ENCODE measurements around the gene THBS2. TPM values are rescaled to one million over a fixed set of nuclear protein-coding genes. Genes with fewer than 3 reads are reported as not detected.
"Not testable (repeated sequence)": the region's sequence is repeated elsewhere in the genome, so short reads cannot be mapped to it uniquely, and the experiment has no call there.

Gene THBS2
- total and polyA plus RNA-seq, 4 experiments from 2014 or later, result 0.09 to 0.14 TPM; not detected in 2

- Mint-ChIP-seq H3K9me3 (peaks cover 0 to 12% (median under 1%) of the 10 kb centered on the region in 8 donors), H3K4me1 (peaks cover 6 to 12% (median 9%) of the 10 kb centered on the region in 4 donors), H3K4me3 (peak overlapping the region in 2 of 8 donors; percentile 3 to 73), H3K27ac (peak overlapping the region in 4 of 7 donors; percentile 30 to 77 (median 42))
- H3K27me3 Mint-ChIP-seq; H3K36me3 Mint-ChIP-seq; H3K27me3 ChIP-seq (ENCODE audit: insufficient read depth, low read length); H3K27ac ChIP-seq (ENCODE audit: low read depth, low read length); CTCF ChIA-PET (ENCODE audit: partially characterized antibody); H3K36me3 ChIP-seq (ENCODE audit: insufficient read depth, low read length); H3K4me1 ChIP-seq (ENCODE audit: insufficient read depth, low read length); DNase-seq; H3K9me3 ChIP-seq (ENCODE audit: control insufficient read depth in 1 of 2, low read length in 2 of 2); H3K4me3 ChIP-seq (ENCODE audit: low read length in 2 of 2): not testable (repeated sequence)
- intact Hi-C loops (cut with micrococcal nuclease), result loop anchor here (5.0 to 10.0 kb wide), 2 partner anchors 1093 to 1370 kb away; partner anchors contain the start of genes FAM120B and PDCD2
- POLR2A ChIA-PET (ENCODE audit: partially characterized antibody), result interaction anchor here (1.2 kb wide), 1 partner anchor 27 kb away, joined by 4 read pairs; no protein-coding TSS in a partner anchor
Observed at GRCh38 chr6:169214789-169215188, 38.9 kb downstream of the THBS2 start.

DNA sequence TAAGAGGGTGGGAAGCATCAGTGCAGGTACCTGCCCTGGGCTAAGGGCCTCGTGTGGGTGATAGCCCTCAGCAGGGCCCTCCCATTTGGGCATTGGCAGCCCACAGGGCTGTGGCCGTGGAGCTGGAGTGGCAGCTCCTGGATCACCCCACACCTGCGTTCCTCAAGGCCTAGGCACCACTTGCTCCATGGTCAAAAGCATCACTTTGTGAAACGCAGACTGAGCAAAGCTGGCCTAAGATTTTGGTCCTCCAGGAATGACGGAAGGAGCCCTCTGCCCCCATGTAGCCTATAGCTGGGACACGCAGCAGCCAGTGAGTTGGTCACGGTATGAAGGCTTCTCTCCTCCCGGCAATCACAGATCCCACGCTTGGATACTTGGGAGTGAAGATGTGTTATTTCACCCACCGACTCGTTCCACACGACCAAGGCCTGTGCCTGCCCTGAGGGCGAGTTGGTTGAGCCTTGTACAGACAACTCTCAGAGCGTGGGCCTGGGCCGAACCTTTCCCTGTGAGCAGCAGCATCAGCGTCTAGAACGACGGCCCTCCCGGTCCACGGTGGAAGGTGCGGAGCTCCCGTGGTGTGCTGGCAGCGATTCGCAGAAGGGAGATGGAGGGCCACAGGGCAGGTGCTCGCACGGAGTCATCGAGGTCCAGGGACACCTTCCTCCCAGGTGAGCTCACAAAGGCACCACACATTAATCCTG is 39.7 kb downstream of the THBS2 start:
- no peak for DNase-seq
- ChIA-PET POLR2A (ENCODE audit: partially characterized antibody) (interaction anchor here (1.2 to 1.5 kb wide), 4 partner anchors 28 to 537 kb away, joined by 4 to 12 read pairs (median 6); partner anchors contain the start of genes C6orf120, DYNLT2, ERMARD and WDR27), CTCF (ENCODE audit: partially characterized antibody) (interaction anchor here (1.2 kb wide), 2 partner anchors 7 to 485 kb away, joined by 3 read pairs; no protein-coding TSS in a partner anchor)
- Histone ChIP-seq H3K27me3 (ENCODE audit: insufficient read depth, low read length) (no peaks in the 10 kb centered on the region), H3K36me3 (ENCODE audit: insufficient read depth, low read length) (no peaks in the 10 kb centered on the region), H3K27ac (ENCODE audit: low read depth, low read length) (no peak overlapping the region), H3K9me3 (ENCODE audit: control insufficient read depth in 1 of 2, low read length in 2 of 2) (no peaks in the 10 kb centered on the region), H3K4me1 (ENCODE audit: insufficient read depth, low read length) (peaks cover 10% of the 10 kb centered on the region), H3K4me3 (ENCODE audit: low read length in 2 of 2) (no peak overlapping the region)
- Mint-ChIP-seq H3K4me1 (peaks cover 6 to 12% (median 9%) of the 10 kb centered on the region in 4 donors), H3K27me3 (no peaks in the 10 kb centered on the region), H3K27ac (peak overlapping the region in 4 of 7 donors; percentile 19 to 62 (median 54)), H3K9me3 (peaks cover 0 to 12% (median under 1%) of the 10 kb centered on the region in 8 donors), H3K36me3 (peaks cover 0 to 3% of the 10 kb centered on the region in 2 donors), H3K4me3 (peak overlapping the region in 1 of 8 donors; percentile 29)
- intact Hi-C loops (cut with micrococcal nuclease), result loop anchor here (2.0 to 10.0 kb wide), 3 partner anchors 441 to 1371 kb away; partner anchors contain the start of genes FAM120B and PDCD2

DNA sequence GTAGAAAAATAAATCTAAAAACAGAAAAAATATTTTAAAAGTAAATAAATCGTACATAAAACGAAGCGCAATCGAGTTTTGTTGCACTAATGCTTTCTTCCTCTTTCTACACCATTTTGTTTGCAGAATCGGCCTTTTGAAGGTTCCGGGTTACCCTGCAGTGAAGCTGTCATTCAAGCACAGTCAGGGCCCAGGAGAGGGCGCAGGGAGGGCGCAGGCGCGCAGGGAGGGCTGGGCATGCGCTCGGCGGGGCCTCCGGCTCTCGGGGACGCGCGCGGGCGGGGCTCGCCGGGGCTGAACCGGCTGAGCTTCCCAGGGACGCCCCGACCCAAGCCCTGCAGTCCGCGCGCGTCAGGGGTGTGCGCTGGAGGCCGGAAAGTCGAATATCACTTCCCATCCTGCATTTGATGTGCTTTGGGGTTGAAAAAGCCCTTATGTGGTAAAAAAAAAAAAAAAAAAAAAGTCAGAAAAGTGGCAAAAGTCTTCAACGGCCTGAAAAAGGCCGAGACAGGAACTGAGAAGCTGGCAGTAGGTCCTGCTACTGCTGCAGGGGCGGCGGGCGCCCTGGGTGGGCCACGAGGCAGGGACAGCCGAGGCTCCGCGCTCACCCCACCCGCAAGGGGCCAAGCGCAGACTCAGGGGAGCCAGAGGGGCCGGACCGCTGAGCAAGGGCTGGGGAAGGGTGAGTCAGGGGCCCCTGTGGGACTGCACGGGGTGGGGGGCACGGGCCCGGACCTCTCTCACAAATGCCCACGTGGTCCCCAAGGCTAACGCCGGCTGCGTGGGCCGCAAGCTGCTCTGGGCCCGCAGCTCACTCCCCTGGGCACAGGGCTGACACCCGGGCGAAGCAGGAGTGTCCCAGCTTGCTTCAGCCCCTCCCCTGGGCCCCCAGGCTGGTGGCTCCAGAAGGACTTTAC is 40.5 kb downstream of the THBS2 start:
- CTCF ChIA-PET (ENCODE audit: partially characterized antibody), result interaction anchor here (0.6 to 1.2 kb wide), 3 partner anchors 8 to 726 kb away, joined by 3 read pairs; no protein-coding TSS in a partner anchor

GRCh38 chr6:169212436-169212835 is 41.2 kb downstream of the THBS2 start:
- H3K27ac Mint-ChIP-seq, result peak overlapping the region in 1 of 7 donors; percentile 2
- ChIA-PET POLR2A (ENCODE audit: partially characterized antibody) (interaction anchor here (0.9 to 1.5 kb wide), 4 partner anchors 489 to 539 kb away, joined by 3 to 12 read pairs (median 6); partner anchors contain the start of genes C6orf120, DYNLT2, ERMARD and WDR27), CTCF (ENCODE audit: partially characterized antibody) (interaction anchor here (1.0 to 1.2 kb wide), 3 partner anchors 9 to 486 kb away, joined by 3 to 4 read pairs (median 3); no protein-coding TSS in a partner anchor)
- H3K36me3 Mint-ChIP-seq, result peaks cover 0 to 3% of the 10 kb centered on the region in 2 donors
- peaks cover 6 to 12% (median 10%) of the 10 kb centered on the region in 4 donors for H3K4me1 Mint-ChIP-seq
- Histone ChIP-seq H3K9me3 (ENCODE audit: control insufficient read depth in 1 of 2, low read length in 2 of 2) (no peaks in the 10 kb centered on the region), H3K27me3 (ENCODE audit: insufficient read depth, low read length) (no peaks in the 10 kb centered on the region), H3K4me1 (ENCODE audit: insufficient read depth, low read length) (peaks cover 10% of the 10 kb centered on the region), H3K27ac (ENCODE audit: low read depth, low read length) (no peak overlapping the region), H3K4me3 (ENCODE audit: low read length in 2 of 2) (no peak overlapping the region), H3K36me3 (ENCODE audit: insufficient read depth, low read length) (no peaks in the 10 kb centered on the region)
- intact Hi-C loops (cut with micrococcal nuclease), result loop anchor here (2.0 to 10.0 kb wide), 3 partner anchors 442 to 1372 kb away; partner anchors contain the start of genes FAM120B and PDCD2
- H3K9me3 Mint-ChIP-seq, result peaks cover 2 to 12% (median 7%) of the 10 kb centered on the region in 8 donors
- peak overlapping the region in 4 of 8 donors; percentile 18 to 77 (median 54) for H3K4me3 Mint-ChIP-seq
- no peaks in the 10 kb centered on the region for H3K27me3 Mint-ChIP-seq
- DNase-seq, result peak in 2 of 5 donors; percentile 1 to 4

More for the DNA sequence above, 40.5 kb downstream of the THBS2 start:
- POLR2A ChIA-PET (ENCODE audit: partially characterized antibody), result interaction anchor here (0.9 to 1.5 kb wide), 4 partner anchors 488 to 538 kb away, joined by 3 to 12 read pairs (median 6); partner anchors contain the start of genes C6orf120, DYNLT2, ERMARD and WDR27
- Mint-ChIP-seq H3K36me3 (peaks cover 0 to 3% of the 10 kb centered on the region in 2 donors), H3K4me1 (peaks cover 6 to 12% (median 8%) of the 10 kb centered on the region in 4 donors), H3K4me3 (peak overlapping the region; percentile 44 to 84 (median 70)), H3K9me3 (peaks cover 0 to 9% (median 3%) of the 10 kb centered on the region in 8 donors), H3K27ac (peak overlapping the region in 6 of 7 donors; percentile 65 to 95 (median 86)), H3K27me3 (no peaks in the 10 kb centered on the region)
- intact Hi-C loops (cut with micrococcal nuclease), result loop anchor here (2.0 to 10.0 kb wide), 3 partner anchors 442 to 1372 kb away; partner anchors contain the start of genes FAM120B and PDCD2
- peak overlapping the region in 1 of 2 donors; percentile 36 for H3K4me3 ChIP-seq (ENCODE audit: low read length in 2 of 2)
- H3K27me3 ChIP-seq (ENCODE audit: insufficient read depth, low read length), result no peaks in the 10 kb centered on the region
- H3K9me3 ChIP-seq (ENCODE audit: control insufficient read depth in 1 of 2, low read length in 2 of 2), result no peaks in the 10 kb centered on the region
- no peaks in the 10 kb centered on the region for H3K36me3 ChIP-seq (ENCODE audit: insufficient read depth, low read length)
- DNase-seq, result peak; percentile 82 to 94 (median 93)
- peak overlapping the region; percentile 32 for H3K27ac ChIP-seq (ENCODE audit: low read depth, low read length)
- H3K4me1 ChIP-seq (ENCODE audit: insufficient read depth, low read length), result peaks cover 10% of the 10 kb centered on the region

GRCh38 chr6:169211881-169212280 is 41.8 kb downstream of the THBS2 start:
- H3K4me3 Mint-ChIP-seq, result peak overlapping the region in 7 of 8 donors; percentile 5 to 85 (median 60)
- no peaks in the 10 kb centered on the region for H3K27me3 ChIP-seq (ENCODE audit: insufficient read depth, low read length)
- peaks cover 10% of the 10 kb centered on the region for H3K4me1 ChIP-seq (ENCODE audit: insufficient read depth, low read length)
- no peak overlapping the region for H3K27ac ChIP-seq (ENCODE audit: low read depth, low read length)
- DNase-seq, result no peak
- H3K9me3 Mint-ChIP-seq, result peaks cover 2 to 16% (median 10%) of the 10 kb centered on the region in 8 donors
- no peaks in the 10 kb centered on the region for H3K36me3 ChIP-seq (ENCODE audit: insufficient read depth, low read length)
- intact Hi-C loops (cut with micrococcal nuclease), result loop anchor here (2.0 to 10.0 kb wide), 3 partner anchors 443 to 1373 kb away; partner anchors contain the start of genes FAM120B and PDCD2
- ChIA-PET POLR2A (ENCODE audit: partially characterized antibody) (no interaction called here), CTCF (ENCODE audit: partially characterized antibody) (interaction anchor here (1.0 kb wide), 1 partner anchor 9 kb away, joined by 4 read pairs; no protein-coding TSS in a partner anchor)
- peaks cover 6 to 12% (median 10%) of the 10 kb centered on the region in 4 donors for H3K4me1 Mint-ChIP-seq
- no peaks in the 10 kb centered on the region for H3K9me3 ChIP-seq (ENCODE audit: control insufficient read depth in 1 of 2, low read length in 2 of 2)
- H3K4me3 ChIP-seq (ENCODE audit: low read length in 2 of 2), result no peak overlapping the region
- peak overlapping the region in 6 of 7 donors; percentile 1 to 88 (median 54) for H3K27ac Mint-ChIP-seq
- peaks cover 0 to 4% of the 10 kb centered on the region in 2 donors for H3K36me3 Mint-ChIP-seq
- H3K27me3 Mint-ChIP-seq, result no peaks in the 10 kb centered on the region

- Histone ChIP-seq H3K4me1 (ENCODE audit: insufficient read depth, low read length) (peaks cover 10% of the 10 kb centered on the region), H3K9me3 (ENCODE audit: control insufficient read depth in 1 of 2, low read length in 2 of 2) (no peaks in the 10 kb centered on the region), H3K27ac (ENCODE audit: low read depth, low read length) (no peak overlapping the region), H3K27me3 (ENCODE audit: insufficient read depth, low read length) (no peaks in the 10 kb centered on the region), H3K4me3 (ENCODE audit: low read length in 2 of 2) (no peak overlapping the region), H3K36me3 (ENCODE audit: insufficient read depth, low read length) (no peaks in the 10 kb centered on the region)
- Mint-ChIP-seq H3K9me3 (peaks cover 2 to 26% (median 16%) of the 10 kb centered on the region in 8 donors), H3K4me3 (no peak overlapping the region), H3K27ac (no peak overlapping the region), H3K4me1 (peaks cover 6 to 12% (median 10%) of the 10 kb centered on the region in 4 donors), H3K27me3 (no peaks in the 10 kb centered on the region), H3K36me3 (peaks cover 2 to 8% of the 10 kb centered on the region in 2 donors)
- DNase-seq, result no peak
- ChIA-PET POLR2A (ENCODE audit: partially characterized antibody) (no interaction called here), CTCF (ENCODE audit: partially characterized antibody) (no interaction called here)
- intact Hi-C loops (cut with micrococcal nuclease), result loop anchor here (5.0 to 10.0 kb wide), 2 partner anchors 1097 to 1374 kb away; partner anchors contain the start of genes FAM120B and PDCD2
Observed at GRCh38 chr6:169210611-169211010, 43.0 kb downstream of the THBS2 start.
